Stimulated activated CD4-positive, alpha-beta T cell treated with anti-CD3 and anti-CD28 coated beads, TNF-alpha, amount 100 ng/mL, for 48 hours (primary cell): ENCODE data around the gene TMEM207.

Experiments
- DNase-seq, 3 donors: peaks; one replicate each; pipeline ENCODE4 v3.0.0-alpha.2; 2020; ENCODE audit warnings: low read depth in 3 of 3

Gene TMEM207

DNA sequence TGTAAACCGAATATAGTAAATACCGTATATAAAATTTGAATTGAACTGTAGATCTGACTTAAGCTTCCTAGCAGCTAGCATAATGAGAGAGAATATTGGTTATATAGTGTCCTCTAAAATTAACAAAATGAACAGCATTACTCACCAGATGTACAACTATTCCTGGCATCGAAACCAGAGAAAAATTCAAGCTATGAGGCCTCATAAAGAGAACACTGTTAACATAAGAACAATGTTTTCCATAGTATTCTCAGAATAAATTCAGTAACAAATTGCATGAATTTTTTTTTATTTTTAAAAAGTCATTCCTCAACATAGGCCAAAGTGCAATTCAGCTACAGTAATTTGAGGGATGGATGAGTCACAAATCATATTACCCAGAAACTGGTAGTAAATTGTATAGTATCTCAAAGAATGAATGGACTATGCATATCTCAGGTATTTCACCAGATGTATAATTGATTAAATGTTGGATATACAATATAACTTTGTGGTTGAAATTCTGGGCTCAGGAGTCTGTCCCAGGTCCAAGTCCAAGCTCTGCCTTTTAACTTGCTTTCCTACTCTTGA lies 5.0 kb downstream of the TMEM207 start:
- DNase-seq, result no peak

DNA sequence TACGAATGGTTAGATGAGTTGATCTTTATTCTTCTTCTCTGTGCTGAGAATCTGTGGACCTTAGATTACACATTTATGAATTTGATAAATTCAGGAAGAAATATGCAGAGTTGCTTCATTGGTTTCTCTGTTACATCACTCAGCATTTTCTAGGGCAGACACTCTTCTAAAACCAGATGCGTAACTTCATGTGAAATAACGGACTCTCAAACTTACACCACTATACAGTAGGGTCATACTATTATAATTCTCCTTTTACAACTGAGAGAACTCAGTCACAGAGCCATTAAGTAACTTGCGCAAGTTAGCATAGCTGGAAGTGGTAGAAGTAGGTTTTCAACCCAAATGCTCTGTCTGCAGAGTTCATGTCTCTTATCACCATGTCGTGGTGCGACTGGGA lies 5.7 kb downstream of the TMEM207 start:
- DNase-seq, result no peak

DNA sequence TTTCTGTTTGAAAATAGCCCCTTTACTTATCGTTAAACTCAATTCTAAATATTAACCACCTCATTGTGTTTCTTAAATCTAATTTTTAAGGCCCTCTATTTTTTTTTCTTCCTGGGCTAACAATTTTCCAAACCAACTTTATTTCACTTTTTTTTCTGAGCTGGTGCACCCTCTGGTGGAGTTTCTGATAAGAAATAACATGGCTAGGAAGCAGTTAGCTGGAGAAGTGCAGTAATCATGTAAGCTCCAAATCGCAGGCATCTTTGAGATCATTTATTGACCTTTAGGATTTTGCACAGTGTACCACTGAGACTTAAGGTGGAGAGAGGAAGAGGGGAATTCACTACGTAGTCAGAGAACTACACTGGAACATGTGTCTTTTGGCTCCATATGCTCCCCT lies 6.4 kb downstream of the TMEM207 start:
- DNase-seq, result no peak

DNA sequence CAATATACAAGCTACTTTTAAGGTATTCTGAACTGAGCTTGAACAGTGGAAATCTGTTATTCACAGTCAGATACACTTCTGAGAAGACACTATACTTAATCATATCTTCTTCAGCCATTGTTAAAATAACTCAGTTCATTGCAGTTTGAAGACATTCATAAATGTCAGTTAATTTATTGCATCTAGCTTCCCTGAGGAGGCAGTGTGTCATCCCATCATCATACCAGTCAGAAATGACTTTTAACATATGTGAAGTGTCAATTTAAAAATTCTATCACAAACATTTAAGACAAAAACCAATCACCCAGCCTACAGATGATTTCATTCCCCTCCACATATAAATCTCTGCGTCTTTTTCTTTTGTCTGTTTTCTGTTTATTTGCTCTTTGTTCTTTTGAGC lies 7.5 kb downstream of the TMEM207 start:
- DNase-seq, result no peak

DNA sequence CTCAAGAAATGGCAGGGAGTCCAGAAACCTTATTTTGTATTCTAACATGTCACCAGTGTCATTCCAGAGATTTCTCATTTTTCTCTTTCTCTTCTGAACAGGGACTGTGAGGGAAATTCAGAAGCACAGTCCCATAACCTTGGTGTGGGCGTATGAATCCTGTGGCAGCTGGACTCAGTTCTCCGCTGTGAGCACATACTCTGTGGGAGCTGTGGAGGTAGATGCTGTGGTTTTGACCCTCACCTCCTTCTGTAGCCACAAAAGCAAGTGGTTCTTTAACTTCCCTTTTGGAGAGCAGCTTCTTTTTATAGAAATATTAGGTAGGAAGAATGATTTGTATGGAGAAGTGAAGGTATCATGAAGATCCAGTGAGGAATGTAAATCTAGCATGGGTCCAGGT lies 13.4 kb downstream of the TMEM207 start:
- DNase-seq, result no peak

DNA sequence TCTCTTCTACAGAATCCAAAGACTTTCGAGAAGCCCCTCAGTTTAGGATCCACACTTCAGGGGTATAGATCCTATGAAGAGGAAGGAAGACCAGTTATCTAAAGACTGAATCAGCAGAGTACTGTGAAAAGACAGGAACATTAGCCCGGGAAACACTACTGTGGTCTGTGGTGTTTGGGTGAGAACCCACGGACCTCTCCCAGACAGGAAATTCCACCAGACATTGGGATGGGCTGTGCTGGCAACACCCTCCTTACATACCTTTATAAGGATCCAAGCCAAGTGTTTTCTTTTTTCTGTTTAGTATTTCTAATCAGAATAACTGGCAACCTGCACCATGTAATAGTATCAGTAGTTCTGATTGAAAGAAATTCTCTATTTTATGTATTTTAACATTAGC lies 14.1 kb downstream of the TMEM207 start:
- DNase-seq, result no peak

DNA sequence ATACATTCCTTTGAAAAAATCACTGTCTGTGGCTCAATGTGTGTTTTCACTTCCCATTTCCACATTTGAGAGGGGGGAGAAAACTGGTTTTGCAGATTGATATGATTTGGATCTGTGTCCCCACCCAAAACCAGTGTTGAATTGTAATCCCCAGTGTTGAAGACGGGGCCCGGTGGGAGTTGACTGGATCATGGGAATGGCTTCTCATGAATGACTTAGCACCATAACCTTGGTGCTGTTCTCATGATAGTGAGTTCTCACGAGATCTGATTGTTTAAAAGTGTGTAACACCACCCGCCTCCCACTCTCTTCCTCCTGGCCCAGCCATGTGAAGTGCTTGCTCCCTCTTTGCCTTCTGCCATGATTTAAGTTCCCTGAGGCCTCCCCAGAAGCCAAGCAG lies 16.1 kb downstream of the TMEM207 start:
- no peak for DNase-seq

DNA sequence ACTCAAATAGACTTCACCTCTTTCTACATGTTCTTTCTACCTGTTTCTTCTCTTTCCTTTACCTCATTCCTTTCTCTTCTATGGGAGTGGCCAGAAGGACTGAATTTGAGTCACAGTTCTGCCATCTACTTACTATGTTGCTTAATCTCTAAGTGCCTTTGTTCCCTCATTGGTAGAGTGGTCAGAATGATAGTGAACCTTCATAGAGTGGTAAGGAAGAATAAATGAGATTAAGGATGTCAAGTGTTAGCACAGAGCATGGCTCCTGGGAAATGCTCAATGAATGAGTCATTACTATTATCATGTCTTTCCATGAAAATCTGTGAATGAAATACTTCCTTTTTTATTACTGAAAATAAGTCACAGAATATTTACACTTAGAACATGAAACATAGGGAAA lies 17.5 kb downstream of the TMEM207 start:
- no peak for DNase-seq

DNA sequence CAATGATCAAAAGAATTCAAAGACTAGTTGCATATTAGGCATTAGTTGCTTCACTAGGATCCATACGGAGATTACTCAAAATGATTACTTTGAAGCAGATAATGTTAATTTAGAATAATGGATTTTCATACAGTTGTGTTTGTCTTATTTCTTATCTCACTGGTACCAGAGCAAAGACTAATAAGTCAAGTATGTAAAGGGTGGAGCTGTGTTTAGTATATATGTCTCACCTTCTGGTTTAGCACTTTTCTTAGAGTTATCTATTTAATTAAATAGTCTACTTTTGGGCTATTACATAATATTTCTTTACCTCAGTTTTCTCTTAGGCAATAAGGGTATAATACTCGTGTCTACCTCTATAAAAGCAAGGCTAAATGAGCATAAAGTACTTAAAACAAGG lies 18.8 kb downstream of the TMEM207 start:
- no peak for DNase-seq

DNA sequence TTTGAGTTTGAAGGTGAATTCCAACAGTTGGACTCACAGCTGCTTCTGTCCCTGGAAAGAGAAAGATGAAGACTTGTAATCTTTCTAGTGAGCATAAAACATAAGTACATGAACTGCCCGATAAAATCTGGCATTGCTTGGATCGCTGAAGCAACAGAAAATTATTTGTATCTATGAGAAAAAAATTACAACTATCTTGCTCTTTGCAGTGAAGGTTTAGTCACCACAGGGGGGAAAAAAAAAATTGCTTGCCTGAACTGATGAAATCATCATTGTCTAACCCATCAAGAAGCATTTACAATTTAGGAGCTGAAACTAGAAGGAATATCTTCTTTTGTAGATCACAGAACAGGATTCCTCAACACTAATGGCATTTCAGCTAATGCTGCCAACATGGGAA lies 20.0 kb downstream of the TMEM207 start:
- DNase-seq, result no peak

DNA sequence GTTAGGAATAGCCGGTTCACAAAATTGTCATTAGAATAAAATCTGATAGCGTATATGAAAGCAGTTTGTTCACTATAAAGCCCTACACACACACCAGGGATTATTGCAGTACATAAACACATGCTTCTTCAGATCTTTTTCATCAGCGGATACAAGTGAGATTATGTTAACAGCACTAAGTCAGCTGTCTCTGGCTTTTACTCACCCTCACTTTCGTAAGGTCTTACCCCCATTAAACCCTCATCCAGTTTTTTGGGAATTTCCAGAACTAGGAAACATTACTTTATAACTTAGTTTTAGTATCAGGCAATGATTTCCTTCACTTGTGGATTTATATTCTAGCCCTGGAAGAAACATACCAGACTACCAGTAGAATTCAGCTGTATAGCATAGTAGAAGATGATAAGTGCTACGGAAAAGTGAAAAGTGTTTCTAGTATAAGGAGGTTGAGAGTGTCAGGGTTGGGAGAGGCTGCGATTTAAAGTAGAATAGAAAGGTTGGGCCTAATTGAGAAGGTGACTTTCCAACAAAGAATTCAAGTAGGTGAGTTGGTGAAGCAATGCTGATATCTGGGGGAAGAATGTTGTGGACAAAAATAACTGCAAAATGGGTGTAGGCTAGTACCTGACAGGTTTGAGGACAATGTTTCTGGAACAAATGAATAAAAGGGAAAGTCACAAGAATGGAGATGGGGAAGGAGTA lies 22.7 kb downstream of the TMEM207 start:
- no peak for DNase-seq

DNA sequence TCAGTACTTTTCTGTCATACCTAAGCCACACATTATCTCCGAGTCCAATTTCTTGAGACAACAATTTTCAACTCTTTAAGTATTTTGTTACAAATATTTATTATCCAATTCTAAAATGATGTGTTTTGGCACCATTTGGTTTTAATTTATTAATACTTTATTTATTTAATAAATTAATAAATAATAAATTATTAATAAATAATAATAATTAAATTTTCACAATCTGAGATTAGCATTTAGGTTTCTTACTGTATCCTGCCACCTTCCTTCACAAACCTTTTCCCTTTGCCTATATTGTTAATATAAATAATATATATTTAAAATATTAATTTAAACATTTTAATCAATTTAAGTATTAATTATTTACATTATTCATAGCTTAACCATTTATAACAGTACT lies 23.9 kb downstream of the TMEM207 start:
- DNase-seq, result no peak

DNA sequence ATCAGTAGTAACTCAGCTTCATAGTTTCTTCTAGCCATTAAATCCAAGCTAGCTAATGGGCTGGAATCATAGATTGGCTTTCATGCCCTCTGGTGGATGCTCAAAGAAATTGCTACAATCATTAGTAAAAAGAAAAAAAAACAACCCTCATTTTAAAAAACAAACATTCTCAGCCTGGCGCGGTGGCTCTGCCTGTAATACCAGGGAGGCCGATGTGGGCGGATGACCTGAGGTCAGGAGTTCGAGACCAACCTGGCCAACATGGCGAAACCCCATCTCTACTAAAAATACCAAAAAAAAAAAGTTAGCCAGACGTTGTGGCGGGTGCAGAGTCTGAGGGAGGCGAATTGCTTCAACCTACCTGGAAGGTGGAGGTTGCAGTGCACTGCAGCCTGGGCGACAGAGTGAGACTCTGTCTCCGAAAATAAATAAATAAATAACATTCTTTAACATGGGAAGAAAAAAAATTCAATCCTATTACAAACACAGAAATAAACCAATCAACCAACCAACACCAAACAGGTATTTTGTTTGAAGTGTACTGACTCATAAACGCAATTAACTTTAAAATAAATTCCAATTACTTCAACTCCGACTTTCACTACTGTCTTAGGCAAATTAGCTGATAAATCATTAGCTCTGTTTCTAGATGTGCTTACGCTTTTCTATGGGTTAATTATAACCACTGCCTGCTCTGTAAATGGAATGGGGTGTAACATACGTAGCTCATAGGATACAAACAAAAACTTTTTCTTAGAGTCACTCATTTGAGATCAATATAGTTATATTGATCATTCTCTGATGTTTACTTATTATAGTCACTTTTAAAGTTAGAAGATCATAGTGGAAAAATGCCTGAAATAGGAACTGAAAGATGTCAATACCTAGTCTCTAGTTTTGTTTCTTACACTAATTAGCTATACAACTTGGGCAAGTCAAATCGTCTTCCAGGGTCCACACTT lies 24.9 kb downstream of the TMEM207 start:
- peak; percentile 10 to 19 (median 13) for DNase-seq

DNA sequence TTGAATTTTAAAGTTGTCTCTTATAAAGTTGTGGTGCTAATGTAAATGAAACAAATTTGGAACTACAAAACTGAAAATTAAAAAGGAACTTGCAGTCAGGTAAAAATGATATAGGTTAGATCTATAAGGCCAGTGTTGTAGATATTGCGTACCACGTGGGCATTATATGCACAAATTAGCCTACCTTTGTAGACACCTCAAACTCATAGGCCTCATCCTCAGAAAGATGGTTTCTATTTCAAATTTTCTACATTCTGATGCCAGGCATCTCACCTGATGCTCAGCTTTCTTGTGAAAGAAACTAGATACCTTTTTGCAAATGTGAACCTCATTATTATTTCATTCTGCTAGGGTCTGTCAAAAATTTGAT lies 25.6 kb downstream of the TMEM207 start:
- DNase-seq, result no peak

DNA sequence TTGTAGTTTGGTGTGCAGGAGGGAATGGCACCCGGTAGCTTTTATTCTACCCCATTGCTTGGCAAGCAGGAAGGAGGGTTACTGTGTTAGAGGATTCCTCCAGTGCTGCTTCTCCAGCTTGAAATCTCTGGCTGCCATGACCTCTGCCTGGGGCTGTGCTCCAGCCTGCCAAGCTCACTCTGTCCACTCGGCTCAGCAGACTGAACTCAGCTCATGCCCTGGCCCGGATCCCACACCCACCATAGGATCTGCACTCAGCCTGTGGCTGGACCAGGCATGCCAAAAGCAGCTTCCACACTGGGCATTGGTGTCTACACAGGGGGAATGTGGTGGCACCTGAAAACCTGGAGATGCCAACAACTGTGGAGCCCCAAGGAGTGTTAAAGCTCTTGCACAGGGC lies 35.4 kb downstream of the TMEM207 start:
- no peak for DNase-seq

DNA sequence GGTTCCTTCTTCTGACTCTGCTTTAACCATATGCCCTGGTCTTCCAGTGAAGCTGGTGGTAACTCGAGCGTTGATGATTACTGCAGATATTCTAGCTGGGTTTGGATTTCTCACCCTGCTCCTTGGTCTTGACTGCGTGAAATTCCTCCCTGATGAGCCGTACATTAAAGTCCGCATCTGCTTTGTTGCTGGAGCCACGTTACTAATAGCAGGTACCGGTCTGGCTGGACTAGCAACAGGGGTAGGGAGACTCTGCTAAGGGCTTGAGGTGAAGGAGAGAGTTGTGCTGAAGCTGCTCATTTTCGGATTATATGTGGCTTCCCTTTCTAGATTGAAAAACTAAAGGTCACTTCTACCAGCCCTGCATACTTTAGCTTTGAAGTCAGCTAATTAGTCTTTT lies 45.0 kb downstream of the TMEM207 start:
- no peak for DNase-seq

DNA sequence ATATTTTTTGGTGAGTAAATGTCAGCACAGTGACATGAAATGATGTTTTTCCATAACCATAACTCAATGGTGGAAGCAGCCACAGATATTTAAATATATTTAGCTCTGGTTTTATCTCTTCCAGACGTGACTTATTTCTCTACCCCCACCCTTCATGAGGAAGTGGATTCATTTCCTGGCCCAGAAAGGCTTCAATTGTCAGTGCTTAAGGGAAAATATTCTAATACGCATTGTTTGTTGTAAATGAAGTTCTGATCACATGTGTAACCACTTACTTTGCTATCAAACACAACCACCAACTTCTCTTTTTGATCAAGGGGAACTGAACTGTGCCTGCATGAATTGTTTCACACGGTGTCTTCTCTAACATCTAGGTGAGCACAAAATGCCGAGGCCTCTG lies 47.7 kb downstream of the TMEM207 start:
- DNase-seq, result no peak

DNA sequence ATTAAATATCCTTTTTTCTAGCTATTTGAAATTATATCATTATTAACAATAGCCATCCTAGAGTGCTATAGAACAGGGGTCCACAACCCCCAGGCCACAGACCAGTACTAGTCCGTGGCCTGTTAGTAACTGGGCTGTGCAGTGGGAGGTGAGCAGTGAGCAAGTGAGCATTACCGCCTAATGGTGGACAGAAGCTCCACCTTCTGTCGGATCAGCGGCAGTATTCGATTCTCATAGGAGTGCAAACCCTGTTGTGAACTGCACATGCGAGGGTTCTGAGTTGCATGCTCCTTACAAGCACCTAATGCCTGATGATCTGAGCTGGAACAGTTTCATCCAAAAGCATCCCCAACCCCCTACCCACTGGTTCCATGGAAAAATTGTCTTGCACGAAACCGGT lies 50.0 kb downstream of the TMEM207 start:
- DNase-seq, result no peak

DNA sequence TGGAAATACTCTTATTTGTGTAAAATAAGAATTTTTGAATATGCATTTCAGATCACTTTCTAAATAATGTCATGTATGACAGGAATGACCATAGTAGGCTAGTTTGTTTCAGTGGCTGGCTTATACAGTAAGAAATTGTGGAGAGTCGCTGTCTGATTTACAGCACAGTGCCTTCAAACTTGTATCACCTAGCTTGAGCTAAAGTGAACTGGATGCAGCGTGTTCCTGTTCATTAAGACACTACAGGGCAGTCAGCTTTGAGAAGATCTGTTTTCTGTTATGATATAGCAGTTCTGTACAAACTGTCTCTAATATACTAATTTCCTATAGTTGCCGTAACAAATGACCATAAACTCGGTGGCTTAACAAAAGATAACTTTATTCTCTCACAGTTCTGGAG lies 51.8 kb downstream of the TMEM207 start:
- DNase-seq, result no peak

DNA sequence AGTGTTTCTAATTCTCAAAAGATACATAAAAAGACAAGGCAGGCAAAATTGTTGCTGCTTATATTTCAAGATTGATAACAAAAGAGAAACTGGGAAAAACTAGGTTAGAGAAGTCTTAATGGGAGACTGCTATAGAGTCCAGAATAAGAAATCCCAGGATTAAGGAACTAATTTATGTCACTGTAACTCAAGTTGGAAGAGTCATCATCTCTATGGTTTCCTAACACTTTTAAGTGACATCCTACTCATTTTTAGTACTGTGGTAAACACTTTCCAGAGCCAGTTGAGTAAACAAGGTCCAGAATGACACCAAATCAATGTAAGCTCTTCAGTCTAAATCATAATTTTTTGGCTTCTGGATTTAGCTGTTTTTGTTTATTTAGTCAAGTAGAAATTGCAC lies 53.7 kb downstream of the TMEM207 start:
- no peak for DNase-seq

DNA sequence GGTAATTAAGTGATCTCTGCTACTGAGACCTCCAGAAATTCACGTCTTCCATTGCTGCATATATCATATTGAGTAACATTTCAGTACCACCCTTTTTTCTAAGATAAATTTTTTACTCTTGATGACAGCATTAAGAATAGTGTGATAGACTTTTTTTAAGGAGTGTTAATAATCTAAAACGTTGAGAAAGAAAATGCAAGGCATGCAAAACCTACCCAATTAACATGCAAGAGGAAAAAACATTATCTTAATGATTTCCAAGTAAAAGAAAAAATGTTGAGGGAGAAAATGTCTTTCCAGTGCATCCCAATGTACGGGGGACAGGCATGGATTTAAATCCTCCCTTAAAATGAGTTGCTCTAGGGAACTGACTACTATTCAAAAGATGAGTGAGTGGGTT lies 61.0 kb downstream of the TMEM207 start:
- no peak for DNase-seq

DNA sequence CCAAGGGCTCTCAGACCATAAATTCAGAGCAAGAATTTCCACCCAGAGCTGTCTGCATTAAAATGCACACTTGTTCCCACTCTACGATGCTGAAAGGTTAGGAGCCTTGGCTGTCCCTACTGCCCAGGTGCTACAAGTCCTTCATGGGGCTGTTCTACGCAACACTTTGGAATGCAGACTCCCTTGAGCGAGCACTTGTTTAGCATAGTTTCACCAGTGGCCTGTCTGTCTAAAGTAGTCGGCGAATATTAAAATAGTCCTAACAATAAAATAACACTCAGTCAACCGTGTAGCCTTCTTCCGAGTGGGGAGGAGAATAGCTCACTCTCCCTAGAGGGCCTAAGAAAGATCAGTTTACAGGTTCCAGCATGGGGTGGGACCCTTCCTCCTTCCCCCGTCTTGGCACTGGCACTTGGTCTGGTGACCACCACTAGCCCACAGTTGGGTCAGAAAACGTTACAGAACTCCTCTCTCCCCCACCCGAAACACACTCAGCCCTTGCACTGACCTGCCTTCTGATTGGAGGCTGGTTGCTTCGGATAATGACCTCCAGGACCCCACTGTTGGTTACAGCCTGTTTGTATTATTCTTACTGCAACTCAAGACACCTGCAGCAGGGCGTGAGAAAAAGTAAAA lies 62.0 kb downstream of the TMEM207 start, which contains the start of gene CLDN16:
Gene CLDN16 (plus strand): TSS at position 586 of the 636 bp plus-strand sequence. CDS start 167 bp downstream, outside the sequence.
- no peak for DNase-seq
